HL-60 (cell line): Measurements from ENCODE around the gene TSPAN18.

Experiments
- DNase-seq, 2 experiments: peaks; one replicate each; pipeline ENCODE4 v3.0.0-alpha.2; 2010 to 2020; ENCODE audit warnings: low read depth in 1 of 2, low spot score in 1 of 2
- H3K27ac ChIP-seq: fragments of 250-450 bp; sonication (Bioruptor Pico); replicated peaks from 2 replicates; pipeline ENCODE4 v1.5.1; 2020; ENCODE audit warnings: mild to moderate bottlenecking, moderate library complexity
- H3K27me3 ChIP-seq: fragments of 250-450 bp; sonication (Bioruptor Pico); 2 replicates; pipeline ENCODE4 v1.5.1; 2021; ENCODE audit warnings: mild to moderate bottlenecking, moderate library complexity; ENCODE audit not compliant: insufficient read depth, poor library complexity, severe bottlenecking
- H3K4me3 ChIP-seq: replicated peaks from 2 replicates; pipeline ENCODE4 v1.5.1; 2011; ENCODE audit warnings: mild to moderate bottlenecking, control low read depth, low read length; ENCODE audit not compliant: insufficient read depth
- CTCF ChIP-seq: IDR thresholded peaks from one replicate; pipeline ENCODE4 v1.5.1; 2011; ENCODE audit warnings: low read length, control low read depth, inconsistent platforms; ENCODE audit not compliant: insufficient read depth
- GABPA ChIP-seq: IDR thresholded peaks from 2 replicates; pipeline ENCODE4 v1.6.1; 2012; ENCODE audit warnings: low read depth
- POLR2AphosphoS5 ChIP-seq: IDR thresholded peaks from 2 replicates; pipeline ENCODE4 v1.6.1; 2012; ENCODE audit warnings: low read depth
- REST ChIP-seq: IDR thresholded peaks from 2 replicates; pipeline ENCODE4 v1.6.1; 2012; ENCODE audit warnings: low read depth; ENCODE audit not compliant: insufficient replicate concordance
- SPI1 ChIP-seq: IDR thresholded peaks from 2 replicates; pipeline ENCODE4 v1.6.1; 2012; ENCODE audit warnings: low read depth, mild to moderate bottlenecking, borderline replicate concordance

TSPAN18 gene

GRCh38 chr11:44839458-44840084, 112.8 kb downstream of the TSPAN18 start:
- Histone ChIP-seq H3K27ac (no peak overlapping the region), H3K27me3 (no peaks in the 10 kb centered on the region), H3K4me3 (no peak overlapping the region)
- TF ChIP-seq CTCF, result no peak
- no peak for TF ChIP-seq GABPA
- no peak for TF ChIP-seq POLR2AphosphoS5
- TF ChIP-seq REST, result no peak
- no peak for TF ChIP-seq SPI1
- DNase-seq, result no peak

- Histone ChIP-seq H3K27ac (no peak overlapping the region), H3K27me3 (no peaks in the 10 kb centered on the region), H3K4me3 (no peak overlapping the region)
- TF ChIP-seq CTCF, result no peak
- no peak for DNase-seq
Measured at GRCh38 chr11:44840085-44840478, 113.3 kb downstream of the TSPAN18 start.

GRCh38 chr11:44840521-44841251, 113.9 kb downstream of the TSPAN18 start:
- DNase-seq, result no peak
- H3K4me3 ChIP-seq, result no peak overlapping the region
- no peak for TF ChIP-seq REST
- TF ChIP-seq CTCF, result no peak
- TF ChIP-seq POLR2AphosphoS5, result no peak
- TF ChIP-seq GABPA, result no peak
- TF ChIP-seq SPI1, result no peak
- no peak overlapping the region for H3K27ac ChIP-seq
- H3K27me3 ChIP-seq, result no peaks in the 10 kb centered on the region

GRCh38 chr11:44842220-44842619, 115.5 kb downstream of the TSPAN18 start:
- TF ChIP-seq CTCF (no peak), SPI1 (no peak), GABPA (no peak), POLR2AphosphoS5 (no peak), REST (no peak)
- Histone ChIP-seq H3K27ac (no peak overlapping the region), H3K27me3 (no peaks in the 10 kb centered on the region), H3K4me3 (no peak overlapping the region)
- DNase-seq, result no peak
